ENCODE data around the gene PDIA2. TPM values are rescaled to one million over a fixed set of nuclear protein-coding genes. Genes with fewer than 3 reads are reported as not detected.

The PDIA2 gene
- total RNA-seq, 1 donor from 2014 or later, result not detected

DNA sequence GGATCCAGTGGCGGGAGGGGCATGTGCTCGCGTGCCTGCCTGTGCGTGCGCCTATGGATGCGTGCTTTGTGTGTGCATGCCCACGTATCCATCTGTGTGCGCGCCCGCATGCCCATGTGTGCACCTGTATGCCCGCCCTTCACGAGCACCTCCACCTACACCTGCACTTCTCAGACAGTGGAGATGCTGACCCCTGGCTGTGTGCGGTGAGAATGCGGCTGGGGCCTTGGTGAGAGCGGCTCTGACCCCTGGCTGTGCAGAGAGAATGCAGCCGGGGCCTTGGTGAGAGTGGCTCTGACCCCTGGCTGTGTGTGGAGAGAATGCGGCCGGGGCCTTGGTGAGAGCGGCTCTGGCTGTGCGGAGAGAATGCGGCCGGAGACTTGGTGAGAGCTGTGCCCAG is 35.7 kb downstream of the PDIA2 start:
- H3K4me3 Mint-ChIP-seq, result no peak overlapping the region
- TF ChIP-seq, protein P1, sequence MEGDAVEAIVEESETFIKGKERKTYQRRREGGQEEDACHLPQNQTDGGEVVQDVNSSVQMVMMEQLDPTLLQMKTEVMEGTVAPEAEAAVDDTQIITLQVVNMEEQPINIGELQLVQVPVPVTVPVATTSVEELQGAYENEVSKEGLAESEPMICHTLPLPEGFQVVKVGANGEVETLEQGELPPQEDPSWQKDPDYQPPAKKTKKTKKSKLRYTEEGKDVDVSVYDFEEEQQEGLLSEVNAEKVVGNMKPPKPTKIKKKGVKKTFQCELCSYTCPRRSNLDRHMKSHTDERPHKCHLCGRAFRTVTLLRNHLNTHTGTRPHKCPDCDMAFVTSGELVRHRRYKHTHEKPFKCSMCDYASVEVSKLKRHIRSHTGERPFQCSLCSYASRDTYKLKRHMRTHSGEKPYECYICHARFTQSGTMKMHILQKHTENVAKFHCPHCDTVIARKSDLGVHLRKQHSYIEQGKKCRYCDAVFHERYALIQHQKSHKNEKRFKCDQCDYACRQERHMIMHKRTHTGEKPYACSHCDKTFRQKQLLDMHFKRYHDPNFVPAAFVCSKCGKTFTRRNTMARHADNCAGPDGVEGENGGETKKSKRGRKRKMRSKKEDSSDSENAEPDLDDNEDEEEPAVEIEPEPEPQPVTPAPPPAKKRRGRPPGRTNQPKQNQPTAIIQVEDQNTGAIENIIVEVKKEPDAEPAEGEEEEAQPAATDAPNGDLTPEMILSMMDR (IDR thresholded peaks at IDR 0.05), result no peak
- no peaks in the 10 kb centered on the region for H3K9me3 Mint-ChIP-seq
- POLR2A ChIA-PET, result no interaction called here
- H3K27me3 Mint-ChIP-seq, result no peaks in the 10 kb centered on the region
- H3K27ac Mint-ChIP-seq, result no peak overlapping the region
- ATAC-seq (ENCODE audit: low read depth) (no peak), DNase-seq (no peak)
- intact Hi-C loops (cut with micrococcal nuclease), result no loop called here
- CTCF ChIA-PET, result no interaction called here
- peaks cover 27% of the 10 kb centered on the region for H3K4me1 Mint-ChIP-seq
- peaks cover 39% of the 10 kb centered on the region for H3K36me3 Mint-ChIP-seq (ENCODE audit: low read depth)

DNA sequence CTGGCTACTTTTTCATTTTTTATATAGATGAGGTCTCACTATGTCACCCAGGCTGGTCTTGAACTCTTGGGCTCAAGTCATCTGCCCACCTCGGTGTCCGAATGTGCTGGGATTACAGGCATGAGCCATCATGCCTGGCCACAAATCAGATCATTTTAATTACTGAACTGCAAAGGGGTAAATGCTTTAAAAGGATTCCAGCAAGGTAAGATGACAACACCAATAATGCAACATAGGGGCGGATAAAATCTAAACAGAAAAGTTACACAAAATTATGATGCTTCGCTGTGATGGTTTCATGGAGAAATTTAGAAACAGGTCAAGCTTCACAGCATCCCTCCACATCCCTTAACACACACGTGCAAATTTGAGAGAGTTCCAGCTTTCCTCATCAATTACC is 37.2 kb downstream of the PDIA2 start:
- Mint-ChIP-seq H3K27ac (no peak overlapping the region), H3K4me3 (no peak overlapping the region), H3K36me3 (ENCODE audit: low read depth) (peaks cover 25% of the 10 kb centered on the region), H3K27me3 (no peaks in the 10 kb centered on the region), H3K4me1 (peaks cover 41% of the 10 kb centered on the region), H3K9me3 (no peaks in the 10 kb centered on the region)
- no peak for DNase-seq
- no peak for ATAC-seq (ENCODE audit: low read depth)
- intact Hi-C loops (cut with micrococcal nuclease), result no loop called here
- POLR2A ChIA-PET, result interaction anchor here (0.5 kb wide), 2 partner anchors 19 to 31 kb away, joined by 3 read pairs; no protein-coding TSS in a partner anchor
- CTCF ChIA-PET, result no interaction called here
- TF ChIP-seq, protein P1 (IDR thresholded peaks at IDR 0.05), result no peak

DNA sequence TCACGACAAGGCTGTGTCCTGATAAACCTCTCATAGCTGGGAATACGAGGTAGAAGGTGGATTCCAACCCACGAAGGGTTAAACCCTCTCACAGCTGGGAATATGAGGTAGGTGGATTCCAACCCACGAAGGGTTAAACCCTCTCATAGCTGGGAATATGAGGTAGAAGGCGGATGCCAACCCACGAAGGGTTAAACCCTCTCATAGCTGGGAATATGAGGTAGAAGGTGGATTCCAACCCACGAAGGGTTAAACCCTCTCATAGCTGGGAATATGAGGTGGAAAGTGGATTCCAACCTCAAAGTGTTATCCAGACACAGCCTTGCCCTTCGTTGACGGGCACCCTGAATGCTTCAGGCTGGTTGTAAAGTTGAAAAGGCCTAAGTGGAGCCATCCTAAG is 38.6 kb downstream of the PDIA2 start:
- H3K4me1 Mint-ChIP-seq, result peaks cover 49% of the 10 kb centered on the region
- TF ChIP-seq, protein P1 (IDR thresholded peaks at IDR 0.05), result no peak
- CTCF ChIA-PET, result no interaction called here
- H3K9me3 Mint-ChIP-seq, result no peaks in the 10 kb centered on the region
- peaks cover 24% of the 10 kb centered on the region for H3K36me3 Mint-ChIP-seq (ENCODE audit: low read depth)
- no peak overlapping the region for H3K4me3 Mint-ChIP-seq
- POLR2A ChIA-PET, result interaction anchor here (0.7 to 1.6 kb wide), 2 partner anchors 31 to 87 kb away, joined by 3 to 4 read pairs; partner anchors contain the start of genes AXIN1 and FAM234A
- no peaks in the 10 kb centered on the region for H3K27me3 Mint-ChIP-seq
- DNase-seq, result no peak
- intact Hi-C loops (cut with micrococcal nuclease), result no loop called here
- no peak overlapping the region for H3K27ac Mint-ChIP-seq
- ATAC-seq (ENCODE audit: low read depth), result no peak

DNA sequence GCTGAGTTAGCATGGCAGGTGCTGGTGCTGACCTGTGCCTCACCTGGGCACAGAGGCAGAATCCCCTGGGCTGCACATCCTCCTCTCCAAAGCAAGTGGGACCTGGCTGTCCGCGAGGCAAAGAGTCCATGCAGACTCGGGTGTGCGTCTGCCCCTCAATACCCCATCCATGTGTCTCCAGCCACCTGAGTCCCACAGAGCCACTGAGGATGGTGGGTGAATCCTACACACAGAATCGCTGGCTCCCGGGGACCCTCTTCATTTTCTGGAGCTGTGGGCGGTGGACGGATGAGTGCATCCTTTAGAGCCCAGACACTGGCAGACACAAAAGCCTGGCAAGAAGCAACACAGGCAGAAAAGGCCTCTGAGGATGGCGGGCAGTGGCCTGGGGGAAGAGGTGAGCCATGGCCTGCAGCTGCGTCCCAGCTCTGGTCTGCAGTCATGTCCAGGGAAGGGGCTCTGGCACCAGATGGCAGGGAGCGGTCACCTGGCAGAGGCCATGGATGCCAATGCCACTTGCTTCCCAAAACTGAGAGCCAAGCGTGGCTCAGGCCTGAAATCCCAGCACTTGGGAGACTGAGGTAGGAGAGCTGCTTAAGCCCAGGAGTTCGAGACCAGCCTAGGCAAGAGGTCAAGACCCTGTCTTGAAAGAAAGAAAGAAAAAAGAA is 39.6 kb downstream of the PDIA2 start:
- peaks cover 56% of the 10 kb centered on the region for H3K4me1 Mint-ChIP-seq
- intact Hi-C loops (cut with micrococcal nuclease), result no loop called here
- no peak overlapping the region for H3K4me3 Mint-ChIP-seq
- H3K9me3 Mint-ChIP-seq, result no peaks in the 10 kb centered on the region
- ChIA-PET POLR2A (no interaction called here), CTCF (no interaction called here)
- H3K27ac Mint-ChIP-seq, result peak overlapping the region; percentile 30
- ATAC-seq (ENCODE audit: low read depth), result no peak
- TF ChIP-seq, protein P1 (IDR thresholded peaks at IDR 0.05), result no peak
- H3K27me3 Mint-ChIP-seq, result no peaks in the 10 kb centered on the region
- no peak for DNase-seq
- H3K36me3 Mint-ChIP-seq (ENCODE audit: low read depth), result peaks cover 22% of the 10 kb centered on the region

DNA sequence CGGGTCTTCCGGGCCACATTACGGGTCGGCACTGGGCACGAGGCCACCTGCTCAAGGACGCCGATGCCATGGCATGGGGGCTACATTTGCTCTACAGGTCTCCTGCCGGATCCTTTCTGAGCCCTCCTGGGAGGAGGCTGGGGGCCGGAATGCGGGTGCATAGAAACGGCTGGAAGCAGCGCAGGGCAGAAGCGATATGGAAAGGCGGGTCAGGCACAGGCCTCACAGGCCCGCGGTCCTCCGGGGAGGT is 41.2 kb downstream of the PDIA2 start:
- ChIA-PET CTCF (no interaction called here), POLR2A (interaction anchor here (1.8 kb wide), 1 partner anchor 89 kb away, joined by 6 read pairs; the partner anchor contains the start of gene FAM234A)
- intact Hi-C loops (cut with micrococcal nuclease), result no loop called here
- TF ChIP-seq, protein P1 (IDR thresholded peaks at IDR 0.05), result no peak
- Mint-ChIP-seq H3K4me1 (peaks cover 53% of the 10 kb centered on the region), H3K36me3 (ENCODE audit: low read depth) (peaks cover 9% of the 10 kb centered on the region), H3K27me3 (no peaks in the 10 kb centered on the region), H3K27ac (no peak overlapping the region), H3K4me3 (peak overlapping the region; percentile 75), H3K9me3 (no peaks in the 10 kb centered on the region)
- DNase-seq (no peak), ATAC-seq (ENCODE audit: low read depth) (no peak)

Measured in activated B cell treated with CpG ODN at 0.5 μM for 24 hours (primary cell).